ENCODE data around the gene NUDC.
A peak's percentile ranks its signal among the peaks of the same experiment; 100 is the strongest.
"Not testable (repeated sequence)": the region's sequence is repeated elsewhere in the genome, so short reads cannot be mapped to it uniquely, and the experiment has no call there.

Gene NUDC

DNA sequence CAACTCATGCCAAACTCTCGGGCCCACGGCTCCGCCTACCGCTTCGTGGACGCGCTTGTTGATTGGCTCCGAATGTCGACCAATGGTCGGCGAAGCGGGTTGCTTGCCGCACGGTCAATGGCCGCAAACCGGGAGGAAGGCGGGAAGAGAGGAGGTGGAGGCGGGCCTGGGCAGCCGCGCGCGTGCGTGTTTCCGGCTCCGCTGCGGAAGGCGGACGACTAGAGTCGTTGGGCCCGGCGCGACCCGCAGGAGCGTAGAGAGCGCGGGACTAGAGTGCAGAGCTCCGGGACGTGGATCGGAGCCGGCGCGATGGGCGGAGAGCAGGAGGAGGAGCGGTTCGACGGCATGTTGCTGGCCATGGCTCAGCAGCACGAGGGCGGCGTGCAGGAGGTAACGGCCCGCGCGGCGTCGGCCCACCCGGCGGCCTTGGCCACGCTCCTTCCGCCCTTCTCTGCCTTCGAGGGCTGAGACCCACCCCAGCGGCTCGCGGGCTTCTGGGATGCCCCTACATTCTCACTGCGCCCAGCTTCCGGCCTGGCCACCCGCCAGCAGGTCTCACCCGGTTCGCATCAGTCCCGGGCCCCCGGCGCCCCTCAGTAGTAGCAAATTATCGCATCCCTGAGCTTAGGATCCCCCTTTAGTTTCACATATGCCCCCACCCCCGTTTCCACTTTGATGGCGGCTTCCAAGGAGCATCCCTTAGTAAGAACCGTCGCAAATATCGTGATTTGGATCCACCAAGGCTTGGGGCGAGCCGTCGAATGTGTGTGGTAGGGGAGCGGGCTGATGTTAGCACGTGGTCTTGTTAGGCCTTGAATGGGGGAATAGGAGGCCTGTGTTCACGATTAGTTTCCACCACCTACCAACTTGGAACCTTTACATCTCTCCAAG lies at the start of gene NUDC:
TSS of gene NUDC (plus strand) at position 204 of the 891 bp plus-strand sequence. CDS start at position 310, 106 bp downstream.
- H3K4me3 ChIP-seq (ENCODE audit: low read depth, low read length), result peak within 1 kb of the TSS; percentile 87
- TF ChIP-seq, protein P1, sequence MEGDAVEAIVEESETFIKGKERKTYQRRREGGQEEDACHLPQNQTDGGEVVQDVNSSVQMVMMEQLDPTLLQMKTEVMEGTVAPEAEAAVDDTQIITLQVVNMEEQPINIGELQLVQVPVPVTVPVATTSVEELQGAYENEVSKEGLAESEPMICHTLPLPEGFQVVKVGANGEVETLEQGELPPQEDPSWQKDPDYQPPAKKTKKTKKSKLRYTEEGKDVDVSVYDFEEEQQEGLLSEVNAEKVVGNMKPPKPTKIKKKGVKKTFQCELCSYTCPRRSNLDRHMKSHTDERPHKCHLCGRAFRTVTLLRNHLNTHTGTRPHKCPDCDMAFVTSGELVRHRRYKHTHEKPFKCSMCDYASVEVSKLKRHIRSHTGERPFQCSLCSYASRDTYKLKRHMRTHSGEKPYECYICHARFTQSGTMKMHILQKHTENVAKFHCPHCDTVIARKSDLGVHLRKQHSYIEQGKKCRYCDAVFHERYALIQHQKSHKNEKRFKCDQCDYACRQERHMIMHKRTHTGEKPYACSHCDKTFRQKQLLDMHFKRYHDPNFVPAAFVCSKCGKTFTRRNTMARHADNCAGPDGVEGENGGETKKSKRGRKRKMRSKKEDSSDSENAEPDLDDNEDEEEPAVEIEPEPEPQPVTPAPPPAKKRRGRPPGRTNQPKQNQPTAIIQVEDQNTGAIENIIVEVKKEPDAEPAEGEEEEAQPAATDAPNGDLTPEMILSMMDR (IDR thresholded peaks at IDR 0.05; ENCODE audit: borderline replicate concordance, insufficient read depth, low read depth, low read length), result no peak

DNA sequence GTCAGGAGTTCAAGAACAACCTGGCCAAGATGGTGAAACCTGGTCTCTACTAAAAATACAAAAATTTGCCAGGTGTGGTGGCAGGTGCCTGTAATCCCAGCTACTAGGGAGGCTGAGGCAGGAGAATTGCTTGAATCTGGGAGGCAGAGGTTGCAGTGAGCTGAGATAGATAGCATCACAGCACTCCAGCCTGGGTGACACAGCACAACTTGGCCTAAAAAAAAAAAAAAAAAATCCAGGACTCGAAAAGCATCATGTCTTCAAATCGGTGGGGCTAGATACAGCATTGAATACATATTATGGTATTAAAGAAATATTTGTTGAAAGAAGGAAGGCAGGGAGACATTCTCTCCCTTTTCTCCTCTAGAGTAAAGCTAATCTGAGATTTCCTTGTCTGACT lies 48.4 kb upstream of the NUDC start:
- not testable (repeated sequence) for H3K4me3 ChIP-seq (ENCODE audit: low read depth, low read length)

DNA sequence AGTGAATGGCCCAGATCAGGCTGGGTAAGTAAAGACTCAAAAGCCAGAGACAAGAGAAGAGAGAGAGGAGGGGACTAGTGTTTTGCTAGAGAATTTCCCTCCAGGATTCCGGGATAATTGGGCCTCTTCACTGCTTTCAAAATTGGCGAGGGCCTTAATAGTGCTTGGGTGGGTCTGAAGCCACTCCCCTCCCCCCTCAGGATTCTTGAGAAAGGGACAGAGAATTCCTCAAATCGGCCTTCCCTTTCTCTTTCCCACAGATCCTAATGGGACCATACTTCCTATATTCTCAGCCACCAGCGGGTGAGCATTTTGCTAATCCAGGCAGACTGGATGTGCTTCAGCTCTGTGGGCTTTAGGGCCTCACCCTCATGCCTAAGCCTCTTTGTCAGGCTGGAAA lies 46.6 kb upstream of the NUDC start:
- no peak overlapping the region for H3K4me3 ChIP-seq (ENCODE audit: low read depth, low read length)
- TF ChIP-seq, protein P1 (IDR thresholded peaks at IDR 0.05; ENCODE audit: borderline replicate concordance, insufficient read depth, low read depth, low read length), result no peak

DNA sequence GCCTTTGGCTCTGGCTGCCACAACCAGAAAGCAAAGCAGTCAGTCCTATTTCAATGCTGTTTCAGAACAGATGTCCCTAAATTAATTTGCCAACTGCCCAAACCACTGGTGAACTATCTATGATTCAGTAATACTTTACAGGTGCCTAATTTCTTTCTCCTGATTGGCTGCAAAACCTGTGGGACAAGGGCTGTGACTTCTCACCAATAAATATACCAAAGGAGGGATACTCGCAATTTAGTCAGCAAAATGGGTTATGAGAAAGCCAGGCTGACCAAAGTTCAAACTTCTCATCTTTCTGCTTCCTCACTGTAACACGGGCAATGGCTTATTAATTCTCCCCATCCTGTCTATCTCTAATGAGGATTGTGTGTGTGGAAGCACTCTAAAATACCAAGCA lies 44.2 kb upstream of the NUDC start:
- TF ChIP-seq, protein P1 (IDR thresholded peaks at IDR 0.05; ENCODE audit: borderline replicate concordance, insufficient read depth, low read depth, low read length), result no peak
- H3K4me3 ChIP-seq (ENCODE audit: low read depth, low read length), result no peak overlapping the region

DNA sequence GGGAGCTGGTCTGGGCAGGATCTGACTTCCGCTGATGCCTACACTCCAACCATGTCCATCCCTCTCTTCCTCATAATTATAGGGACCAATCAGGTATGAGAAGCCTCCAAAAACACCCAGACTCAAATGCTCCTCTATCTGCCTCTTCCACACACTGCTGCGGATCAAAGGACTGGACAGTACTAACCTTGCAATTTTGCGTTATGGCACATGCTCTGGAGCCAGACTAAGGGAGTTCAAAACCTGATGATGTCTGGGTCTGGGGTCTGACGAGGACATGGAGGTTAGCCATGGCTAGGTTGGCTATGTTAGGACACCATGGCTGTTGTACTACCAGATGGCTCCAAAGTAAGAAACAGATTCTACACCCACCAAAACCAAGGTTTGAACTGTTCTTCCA lies 41.8 kb upstream of the NUDC start:
- TF ChIP-seq, protein P1 (IDR thresholded peaks at IDR 0.05; ENCODE audit: borderline replicate concordance, insufficient read depth, low read depth, low read length), result no peak
- H3K4me3 ChIP-seq (ENCODE audit: low read depth, low read length), result no peak overlapping the region

DNA sequence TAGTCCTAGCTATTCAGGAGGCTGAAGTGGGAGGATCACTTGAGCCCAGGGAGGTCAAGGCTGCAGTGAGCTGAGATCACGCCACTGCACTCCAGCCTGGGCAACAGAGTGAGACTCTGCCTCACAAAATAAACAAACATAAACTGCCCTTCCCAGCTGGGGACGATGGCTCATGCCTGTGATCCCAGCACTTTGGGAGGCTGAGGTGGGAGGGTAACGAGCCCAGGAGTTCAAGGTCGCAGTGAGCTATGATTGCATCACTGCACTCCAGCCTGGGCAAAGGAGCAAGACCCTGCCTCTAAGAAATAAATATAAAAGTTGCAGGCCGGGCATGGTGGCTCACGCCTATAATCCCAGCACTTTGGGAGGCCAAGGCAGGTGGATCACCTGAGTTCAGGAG lies 39.9 kb upstream of the NUDC start:
- not testable (repeated sequence) for H3K4me3 ChIP-seq (ENCODE audit: low read depth, low read length)

DNA sequence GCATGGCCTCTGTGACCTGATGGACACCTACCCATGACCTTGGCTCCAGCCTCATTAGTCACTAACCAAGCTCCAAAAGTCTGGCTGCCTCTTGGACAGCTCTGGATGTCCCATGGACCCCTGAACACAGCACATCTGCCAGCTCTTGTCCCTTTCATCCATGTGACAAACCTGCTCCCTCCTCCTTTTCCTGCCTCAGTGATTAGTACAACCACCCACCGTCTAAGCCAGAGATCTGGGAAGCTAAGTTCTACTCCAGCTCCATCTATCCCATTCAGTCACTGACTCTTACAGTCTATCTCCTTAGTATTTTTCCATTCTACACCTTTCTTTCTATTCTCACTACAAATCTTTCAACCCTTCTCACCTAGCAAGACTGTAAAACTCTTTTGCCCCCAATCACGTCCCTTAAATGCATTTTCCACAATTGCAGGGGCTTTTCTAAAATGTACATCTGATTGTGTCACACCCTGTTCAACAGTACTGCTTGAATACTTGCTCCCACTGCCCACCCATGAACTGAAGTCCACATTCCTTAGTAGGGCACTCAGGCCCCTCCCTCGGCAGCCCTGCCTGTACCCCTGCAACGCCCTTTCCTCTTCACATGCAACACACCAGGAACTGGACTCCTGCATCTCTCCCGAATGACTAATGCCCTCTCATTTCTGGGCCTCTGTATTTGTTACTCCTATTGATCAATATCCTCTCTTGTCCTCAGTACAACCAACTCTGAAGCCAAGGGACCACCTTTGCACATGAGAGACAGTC lies 38.7 kb upstream of the NUDC start:
- TF ChIP-seq, protein P1 (IDR thresholded peaks at IDR 0.05; ENCODE audit: borderline replicate concordance, insufficient read depth, low read depth, low read length), result no peak
- no peak overlapping the region for H3K4me3 ChIP-seq (ENCODE audit: low read depth, low read length)

DNA sequence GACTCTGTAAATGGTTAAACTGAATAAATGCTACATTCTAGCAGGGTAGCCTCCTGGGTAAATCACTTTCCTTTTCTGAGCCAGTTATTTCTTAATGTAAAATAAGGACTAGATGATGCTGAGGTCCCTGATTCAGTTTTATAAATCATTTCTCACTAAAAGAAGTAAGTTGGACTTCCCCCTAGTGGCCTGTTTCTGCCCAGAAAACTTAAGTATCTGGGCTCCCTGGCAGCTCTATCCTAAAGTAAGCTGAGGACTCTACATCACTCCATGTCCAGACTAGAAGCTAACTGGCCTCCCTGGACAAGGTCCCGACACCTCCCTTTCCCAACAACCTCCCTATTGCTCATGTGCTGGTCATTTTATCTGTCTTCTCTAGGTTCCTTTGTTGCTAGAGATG lies 34.4 kb upstream of the NUDC start:
- TF ChIP-seq, protein P1 (IDR thresholded peaks at IDR 0.05; ENCODE audit: borderline replicate concordance, insufficient read depth, low read depth, low read length), result peak; percentile 25; the same call in 1 of the 2 replicates
- H3K4me3 ChIP-seq (ENCODE audit: low read depth, low read length), result no peak overlapping the region

Data from GM12875 (cell line).